Activated naive CD8-positive, alpha-beta T cell (primary cell): ENCODE data around the gene LUC7L.

ENCODE experiments used
- H3K27ac Mint-ChIP-seq: one replicate; pipeline ENCODE4 v1.8.0; 2021; ENCODE audit warnings: mixed read lengths
- H3K27me3 Mint-ChIP-seq: one replicate; pipeline ENCODE4 v1.8.0; 2021; ENCODE audit warnings: mixed read lengths
- H3K36me3 Mint-ChIP-seq: one replicate; pipeline ENCODE4 v1.8.0; 2021; ENCODE audit warnings: mixed read lengths
- H3K4me1 Mint-ChIP-seq: one replicate; pipeline ENCODE4 v1.8.0; 2021; ENCODE audit warnings: low read depth, mixed read lengths
- H3K4me3 Mint-ChIP-seq: one replicate; pipeline ENCODE4 v1.8.0; 2021; ENCODE audit warnings: mild to moderate bottlenecking, mixed read lengths
- H3K9me3 Mint-ChIP-seq: one replicate; pipeline ENCODE4 v1.8.0; 2021; ENCODE audit warnings: low read depth, mixed read lengths

LUC7L gene

GRCh38 chr16:142405-142967, 86.8 kb downstream of the LUC7L start:
- Mint-ChIP-seq H3K4me1 (peaks cover 5% of the 10 kb centered on the region), H3K27ac (no peak overlapping the region), H3K9me3 (no peaks in the 10 kb centered on the region), H3K27me3 (peaks cover 3% of the 10 kb centered on the region), H3K36me3 (no peaks in the 10 kb centered on the region), H3K4me3 (no peak overlapping the region)

GRCh38 chr16:140175-140857, 88.9 kb downstream of the LUC7L start:
- Mint-ChIP-seq H3K4me3 (peak overlapping the region; percentile 76), H3K27ac (peak overlapping the region; percentile 34), H3K36me3 (no peaks in the 10 kb centered on the region), H3K9me3 (no peaks in the 10 kb centered on the region), H3K27me3 (peaks cover 3% of the 10 kb centered on the region), H3K4me1 (peaks cover 18% of the 10 kb centered on the region)
